Activated CD4-positive, alpha-beta T cell treated with anti-CD3 and anti-CD28 coated beads, Interleukin-2, amount 50 U/mL, for 4 hours (primary cell): ENCODE results near the gene ZNF678.
"Not testable (repeated sequence)": the region's sequence is repeated elsewhere in the genome, so short reads cannot be mapped to it uniquely, and the experiment has no call there.

Experiments
- DNase-seq, 2 experiments: peaks; one replicate each; pipeline ENCODE4 v3.0.0-alpha.2; 2020

ZNF678 gene

GRCh38 chr1:227556288-227556687 is 7.1 kb upstream of the ZNF678 start:
- no peak for DNase-seq

GRCh38 chr1:227557962-227558725 is 5.2 kb upstream of the ZNF678 start:
- no peak for DNase-seq

GRCh38 chr1:227558732-227559262 is 4.6 kb upstream of the ZNF678 start:
- no peak for DNase-seq

- no peak for DNase-seq
These were observed 3.9 kb upstream of the ZNF678 start for GRCh38 chr1:227559499-227559898.

GRCh38 chr1:227559926-227560325 is 3.4 kb upstream of the ZNF678 start:
- no peak for DNase-seq

GRCh38 chr1:227560393-227561173 is 2.8 kb upstream of the ZNF678 start:
- no peak for DNase-seq

- no peak for DNase-seq
These were observed 2.0 kb upstream of the ZNF678 start for GRCh38 chr1:227561241-227561907.

DNA sequence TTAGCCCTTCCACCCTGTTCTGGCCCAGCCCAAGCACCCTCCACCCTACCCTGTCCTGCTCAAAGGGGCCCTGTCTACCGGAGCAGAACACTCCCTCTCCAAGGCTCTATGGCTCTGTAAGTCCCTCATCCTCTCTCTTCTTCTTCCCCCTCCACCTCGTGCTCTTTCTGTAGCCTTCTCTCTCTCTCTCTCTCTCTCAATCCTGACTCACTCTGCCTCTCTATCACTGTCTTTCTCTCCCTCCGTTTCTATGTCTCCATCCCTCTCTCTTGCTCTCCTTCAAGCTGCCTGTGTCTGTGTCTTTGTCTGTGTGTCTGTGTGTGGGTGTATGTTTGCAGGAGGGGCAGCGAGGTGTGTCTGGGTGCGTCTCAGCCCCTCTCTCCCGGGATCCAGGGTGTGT is 1.3 kb upstream of the ZNF678 start:
- DNase-seq, result no peak

DNA sequence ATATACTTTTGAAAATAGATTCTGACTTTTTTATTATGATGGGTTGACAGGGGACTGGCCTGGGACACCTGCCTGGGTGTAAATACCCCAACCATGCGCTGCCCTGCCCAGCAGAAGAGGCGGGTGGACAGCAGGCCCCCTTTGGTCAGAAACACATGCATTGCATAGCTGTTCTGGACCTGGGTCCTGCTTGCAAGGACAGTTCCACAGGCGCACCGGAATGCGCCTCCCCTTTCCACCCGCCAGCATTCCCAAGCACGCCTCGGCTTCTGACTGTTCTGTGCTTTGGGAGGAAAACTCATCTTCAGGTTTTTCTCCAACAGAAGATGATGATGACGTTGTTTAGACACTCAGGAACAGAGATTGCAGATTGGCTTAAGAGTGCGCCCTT is 428 bp upstream of the ZNF678 start:
- DNase-seq, result no peak

DNA sequence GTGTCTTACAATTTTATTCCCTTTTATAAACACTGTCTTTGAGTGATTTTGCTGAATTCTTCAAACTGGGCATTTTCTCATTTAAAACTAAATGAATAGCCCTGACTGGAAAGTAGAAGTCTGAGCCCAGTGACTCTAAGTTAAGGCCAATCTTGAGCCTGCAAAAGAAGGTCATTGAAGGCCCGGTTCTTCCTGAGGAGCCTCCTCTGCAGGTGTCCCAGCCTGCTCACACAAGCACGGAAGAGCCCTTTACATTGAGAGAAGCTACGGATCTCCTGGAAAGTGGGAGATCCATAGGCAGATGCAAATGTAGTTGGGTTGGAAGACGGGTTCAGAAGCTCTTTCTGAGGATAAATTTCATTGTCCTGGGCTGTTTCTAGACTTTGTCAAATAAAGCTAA is 3.9 kb downstream of the ZNF678 start:
- no peak for DNase-seq

GRCh38 chr1:227568593-227568992 is 5.2 kb downstream of the ZNF678 start:
- DNase-seq, result no peak

DNA sequence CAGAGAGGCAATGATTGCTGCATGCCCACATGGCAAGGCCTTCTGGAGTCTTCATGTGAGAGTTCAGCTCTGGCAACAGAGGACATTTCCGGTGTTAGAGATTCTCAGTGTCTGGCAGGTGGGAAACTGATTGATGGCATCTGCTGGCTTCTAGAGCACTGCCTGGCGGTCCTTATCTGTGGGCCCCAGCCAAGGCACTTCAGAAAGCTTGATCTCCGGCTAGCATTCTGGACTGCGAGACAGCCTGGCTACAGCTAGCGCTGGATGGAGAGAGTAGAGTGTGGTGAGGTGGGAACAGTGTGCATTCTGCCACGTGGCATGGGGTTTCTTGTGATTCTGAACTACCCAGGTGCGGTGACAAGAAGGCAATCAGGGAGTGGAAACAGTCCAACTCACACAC is 9.4 kb downstream of the ZNF678 start:
- no peak for DNase-seq

- no peak for DNase-seq
These were observed 11.6 kb downstream of the ZNF678 start for GRCh38 chr1:227574926-227575325.

DNA sequence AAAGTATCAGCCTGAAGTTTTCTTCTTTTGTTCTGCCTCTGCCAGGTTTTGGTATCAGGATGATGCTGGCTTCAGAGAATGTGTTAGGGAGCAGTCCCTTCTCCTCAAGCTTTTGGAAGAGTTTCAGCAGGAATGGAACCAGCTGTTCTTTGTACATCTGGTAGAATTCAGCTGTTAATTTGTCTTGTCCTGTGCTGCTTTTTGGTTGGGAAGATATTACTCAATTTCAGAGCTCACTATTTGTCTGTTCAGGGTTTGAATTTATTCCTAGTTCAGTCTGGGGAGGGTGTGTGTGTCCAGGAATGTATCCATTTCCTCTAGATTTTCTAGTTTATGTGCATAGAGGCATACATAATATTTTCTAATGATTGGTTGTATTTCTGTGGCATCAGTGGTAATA is 12.8 kb downstream of the ZNF678 start:
- DNase-seq, result no peak

DNA sequence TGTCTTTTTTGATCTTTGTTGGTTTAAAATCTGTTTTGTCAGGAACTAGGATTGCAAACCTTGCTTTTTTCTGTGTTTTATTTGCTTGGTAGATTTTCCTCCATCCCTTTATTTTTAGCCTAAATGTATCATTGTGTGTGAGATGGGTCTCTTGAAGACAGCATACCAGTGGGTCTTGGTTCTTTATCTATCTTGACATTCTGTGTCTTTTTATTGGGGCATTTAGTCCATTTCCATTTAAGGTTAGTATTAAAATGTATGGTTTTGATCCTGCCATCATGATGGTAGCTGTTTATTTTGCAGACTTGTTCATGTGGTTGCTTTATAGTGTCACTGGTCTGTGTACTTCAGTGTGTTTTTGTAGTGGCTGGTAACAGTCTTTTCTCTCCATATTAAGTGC is 14.1 kb downstream of the ZNF678 start:
- no peak for DNase-seq

GRCh38 chr1:227583354-227583753 is 20.0 kb downstream of the ZNF678 start:
- DNase-seq, result no peak

DNA sequence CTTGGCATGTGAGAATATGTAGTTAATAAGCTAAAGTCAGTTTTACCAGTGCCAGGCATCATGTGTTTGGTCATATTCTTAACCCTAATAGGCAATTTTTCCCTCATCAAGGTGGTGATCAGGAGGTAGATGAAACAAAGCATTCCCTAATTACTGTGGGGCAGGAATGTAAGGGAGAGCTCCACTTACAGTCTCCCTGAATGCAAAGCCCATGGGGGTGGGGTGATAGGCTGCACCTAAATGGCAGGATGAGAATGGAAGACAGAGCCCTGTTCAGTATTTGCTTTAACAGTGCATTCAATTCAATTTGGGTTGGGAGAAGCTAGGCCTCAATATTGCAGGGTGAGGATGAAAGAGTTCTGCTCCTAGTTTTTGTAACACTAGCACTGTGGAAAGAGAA is 23.4 kb downstream of the ZNF678 start:
- no peak for DNase-seq

DNA sequence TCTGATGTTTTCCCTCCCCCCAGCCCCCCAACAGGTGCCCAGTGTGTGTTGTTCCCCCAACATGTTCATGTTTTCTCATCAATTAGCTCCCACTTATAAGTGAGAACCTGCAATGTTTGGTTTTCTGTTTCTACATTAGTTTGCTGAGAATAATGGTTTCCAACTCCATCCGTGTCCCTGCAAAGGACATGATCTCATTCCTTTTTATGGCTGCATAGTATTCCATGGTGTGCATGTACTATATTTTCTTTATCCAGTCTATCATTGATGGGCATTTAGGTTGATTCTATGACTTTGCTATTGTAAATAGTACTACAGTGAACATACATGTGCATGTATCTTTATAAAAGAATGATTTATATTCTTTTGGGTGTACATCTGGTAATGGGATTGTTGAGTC is 24.6 kb downstream of the ZNF678 start:
- DNase-seq, result no peak

GRCh38 chr1:227588769-227589168 is 25.4 kb downstream of the ZNF678 start:
- not testable (repeated sequence) for DNase-seq

- not testable (repeated sequence) for DNase-seq
These were observed 26.4 kb downstream of the ZNF678 start for GRCh38 chr1:227589777-227590176.

GRCh38 chr1:227596222-227596621 is 32.9 kb downstream of the ZNF678 start:
- not testable (repeated sequence) for DNase-seq

- DNase-seq, result no peak
These were observed 40.0 kb downstream of the ZNF678 start for GRCh38 chr1:227603327-227603726.

DNA sequence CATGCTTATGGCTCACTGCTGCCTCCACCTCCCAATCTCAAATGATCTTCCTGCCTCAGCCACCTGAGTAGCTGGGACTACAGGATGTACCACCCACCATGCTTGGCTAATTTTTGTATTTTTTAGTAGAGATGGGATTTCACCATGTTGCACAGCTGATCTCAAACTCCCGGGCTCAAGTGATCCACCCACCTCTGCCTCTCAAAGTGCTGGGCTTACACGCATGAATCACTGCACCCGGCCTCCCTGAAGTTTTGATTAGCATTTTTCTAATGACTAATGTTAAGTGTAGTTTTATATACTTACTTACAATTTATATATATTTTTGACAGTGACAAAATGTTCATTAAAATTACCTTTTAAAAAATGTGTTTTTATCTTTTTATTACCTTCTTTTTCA is 41.1 kb downstream of the ZNF678 start:
- no peak for DNase-seq

- not testable (repeated sequence) for DNase-seq
These were observed 42.9 kb downstream of the ZNF678 start for GRCh38 chr1:227606271-227606670.
